Activated CD4-positive, alpha-beta T cell treated with anti-CD3 and anti-CD28 coated beads for 36 hours (primary cell): ENCODE results near the gene FEN1. TPM values are rescaled to one million over a fixed set of nuclear protein-coding genes. Genes with fewer than 3 reads are reported as not detected.

Source experiments
- ATAC-seq: fragments of 200-7000 bp; cut with Tn5 transposase; one replicate; pipeline ENCODE4 v1.10.0; 2021; ENCODE audit warnings: mild to moderate bottlenecking, moderate library complexity
- CTCF ChIA-PET: fragments of 350-600 bp; sonication (Branson Sonifier 250); formaldehyde crosslinking; loops from one replicate; lab custom pipeline; 2021; ENCODE audit warnings: antibody characterized with exemption; lab: Charles Lee
- POLR2A ChIA-PET: fragments of 350-600 bp; sonication (Branson Sonifier 250); formaldehyde crosslinking; loops from one replicate; lab custom pipeline; 2021; ENCODE audit warnings: antibody characterized with exemption, inconsistent platforms; lab: Charles Lee
- DNase-seq: peaks from one replicate; pipeline ENCODE4 v3.0.0-alpha.2; 2020
- H3K27ac Mint-ChIP-seq: one replicate; pipeline ENCODE4 v1.8.0; 2021; ENCODE audit warnings: mixed read lengths
- H3K27me3 Mint-ChIP-seq: one replicate; pipeline ENCODE4 v1.8.0; 2021; ENCODE audit warnings: mixed read lengths
- H3K36me3 Mint-ChIP-seq: one replicate; pipeline ENCODE4 v1.8.0; 2021; ENCODE audit warnings: low read depth, mixed read lengths
- H3K4me1 Mint-ChIP-seq: one replicate; pipeline ENCODE4 v1.8.0; 2021; ENCODE audit warnings: mixed read lengths
- H3K4me3 Mint-ChIP-seq: one replicate; pipeline ENCODE4 v1.8.0; 2021; ENCODE audit warnings: mild to moderate bottlenecking, moderate library complexity, mixed read lengths
- H3K9me3 Mint-ChIP-seq: one replicate; pipeline ENCODE4 v1.8.0; 2021; ENCODE audit warnings: low read depth, mixed read lengths
- intact Hi-C, 2 experiments: fragments of 100-400 bp; cut with DNase I in 1 of 2; cut with micrococcal nuclease in 1 of 2; formaldehyde crosslinking; loops; one replicate each; pipeline versions ENCODE4 v1.14.2 to v1.15.1; 2022 to 2024; cut with DNase I, micrococcal nuclease
- total RNA-seq, 2 experiments: library from RNA; stranded (reverse); gene quantifications; one replicate each; pipeline ENCODE4 v1.2.3, GENCODE V29; 2021

Gene FEN1
- total RNA-seq, 2 experiments from 2014 or later = 70.0 to 108 TPM

DNA sequence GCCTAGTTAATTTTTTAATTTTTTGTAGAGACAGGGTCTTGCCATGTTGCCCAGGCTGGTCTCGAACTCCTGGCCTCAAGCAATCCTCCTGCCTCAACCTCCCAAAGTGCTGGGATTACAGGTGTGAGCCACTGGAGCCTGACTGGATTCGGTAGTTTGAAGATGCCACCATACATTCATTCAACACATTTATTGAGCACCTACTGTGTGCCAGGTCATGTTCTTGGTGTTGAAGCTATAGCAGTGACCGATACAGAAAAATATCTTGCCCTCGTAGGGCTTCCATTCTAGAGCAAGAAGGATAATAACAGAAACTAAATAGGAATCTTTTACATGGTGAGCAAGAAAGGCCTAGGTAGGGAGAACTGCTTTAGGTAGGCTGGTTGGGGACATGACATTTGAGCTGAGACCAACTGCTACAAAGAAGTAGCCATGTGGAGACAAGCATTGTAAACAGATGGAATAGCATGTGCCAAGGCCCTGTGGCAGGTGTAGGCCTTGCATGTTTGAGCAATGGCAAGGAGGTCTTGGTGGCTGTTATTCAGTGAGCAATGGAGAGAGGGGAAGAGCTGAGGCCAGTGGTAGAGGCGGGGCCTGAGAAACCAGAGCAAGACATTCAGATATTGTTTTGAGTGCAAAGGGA is 42.0 kb upstream of the FEN1 start:
- no peaks in the 10 kb centered on the region for H3K9me3 Mint-ChIP-seq
- POLR2A ChIA-PET = no interaction called here
- no peak for DNase-seq
- no peaks in the 10 kb centered on the region for H3K36me3 Mint-ChIP-seq
- intact Hi-C loops = loop anchor here (5.0 kb wide), 2 partner anchors 197 to 357 kb away; no protein-coding TSS in a partner anchor
- no peak overlapping the region for H3K4me3 Mint-ChIP-seq
- H3K27me3 Mint-ChIP-seq = peaks cover 28% of the 10 kb centered on the region
- CTCF ChIA-PET = interaction anchor here (0.6 to 1.5 kb wide), 5 partner anchors 17 to 834 kb away, joined by 3 to 6 read pairs (median 3); no protein-coding TSS in a partner anchor
- peaks cover 5% of the 10 kb centered on the region for H3K4me1 Mint-ChIP-seq
- no peak overlapping the region for H3K27ac Mint-ChIP-seq
- ATAC-seq = no peak

GRCh38 chr11:61751384-61751783 is 41.3 kb upstream of the FEN1 start:
- ChIA-PET POLR2A (no interaction called here), CTCF (interaction anchor here (0.6 to 1.5 kb wide), 5 partner anchors 18 to 1785 kb away, joined by 3 to 6 read pairs (median 4); partner anchors contain the start of gene PLAAT4)
- Mint-ChIP-seq H3K4me1 (peaks cover 7% of the 10 kb centered on the region), H3K27ac (no peak overlapping the region), H3K9me3 (no peaks in the 10 kb centered on the region), H3K27me3 (peaks cover 28% of the 10 kb centered on the region), H3K36me3 (no peaks in the 10 kb centered on the region), H3K4me3 (no peak overlapping the region)
- DNase-seq (no peak), ATAC-seq (no peak)
- intact Hi-C loops = loop anchor here (5.0 kb wide), 2 partner anchors 196 to 356 kb away; no protein-coding TSS in a partner anchor

DNA sequence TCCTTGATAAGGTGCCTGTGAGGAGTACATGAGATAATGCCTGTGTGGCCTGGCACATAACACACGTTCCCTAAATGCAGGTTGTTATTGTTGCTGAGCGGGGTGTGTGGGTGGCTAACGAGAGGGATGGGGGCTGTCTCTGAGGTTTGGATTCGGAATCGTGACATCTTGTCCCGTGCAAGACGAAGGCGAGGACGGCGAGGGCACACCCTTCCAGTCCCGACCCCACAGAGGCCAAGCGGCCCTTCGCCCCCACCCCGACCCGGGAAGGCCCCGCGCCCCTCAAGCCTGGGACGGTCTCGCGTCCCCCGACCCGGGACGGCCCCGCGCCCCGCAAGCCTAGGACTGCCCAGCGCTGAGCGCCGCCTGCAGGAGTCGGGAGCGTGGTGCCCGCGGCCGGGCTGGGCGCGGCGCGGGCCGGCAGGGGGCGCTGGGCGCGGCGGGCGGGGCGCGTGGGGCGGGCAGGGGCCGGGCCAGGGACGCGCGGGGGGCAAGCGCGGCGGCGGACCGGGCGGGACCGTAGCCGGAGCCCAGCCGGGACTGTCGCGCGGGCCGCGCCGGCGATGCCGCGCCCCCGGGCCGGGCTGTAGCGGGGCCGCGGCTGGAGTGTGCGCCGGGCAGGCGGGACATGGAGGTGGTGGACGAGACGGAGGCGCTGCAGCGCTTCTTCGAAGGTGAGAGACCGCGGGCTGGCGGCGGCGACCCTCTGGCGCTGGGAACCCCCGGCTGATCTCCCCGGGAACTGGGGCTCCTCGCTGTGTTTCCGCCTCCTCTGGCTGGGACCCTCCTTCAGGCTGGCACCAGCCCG is 40.4 kb upstream of the FEN1 start, which contains the start of gene MYRF:
MYRF (plus strand) TSS at position 520 of the 808 bp plus-strand sequence; CDS start at position 629, 109 bp downstream.
- no peaks in the 10 kb centered on the region for H3K9me3 Mint-ChIP-seq
- peak within 1 kb of the TSS; percentile 55 for H3K4me3 Mint-ChIP-seq
- intact Hi-C loops = loop anchor here (1.0 to 5.0 kb wide), 4 partner anchors 24 to 356 kb away; no protein-coding TSS in a partner anchor
- CTCF ChIA-PET = interaction anchor here (0.7 kb wide), 1 partner anchor 1785 kb away, joined by 4 read pairs; the partner anchor contains the start of gene PLAAT4
- peaks cover 28% of the 10 kb centered on the region for H3K27me3 Mint-ChIP-seq
- POLR2A ChIA-PET = no interaction called here
- no peaks in the 10 kb centered on the region for H3K36me3 Mint-ChIP-seq
- ATAC-seq (peak; percentile 87), DNase-seq (peak; percentile 76)
- no peak within 1 kb of the TSS for H3K27ac Mint-ChIP-seq
- H3K4me1 Mint-ChIP-seq = peaks cover 9% of the 10 kb centered on the region

DNA sequence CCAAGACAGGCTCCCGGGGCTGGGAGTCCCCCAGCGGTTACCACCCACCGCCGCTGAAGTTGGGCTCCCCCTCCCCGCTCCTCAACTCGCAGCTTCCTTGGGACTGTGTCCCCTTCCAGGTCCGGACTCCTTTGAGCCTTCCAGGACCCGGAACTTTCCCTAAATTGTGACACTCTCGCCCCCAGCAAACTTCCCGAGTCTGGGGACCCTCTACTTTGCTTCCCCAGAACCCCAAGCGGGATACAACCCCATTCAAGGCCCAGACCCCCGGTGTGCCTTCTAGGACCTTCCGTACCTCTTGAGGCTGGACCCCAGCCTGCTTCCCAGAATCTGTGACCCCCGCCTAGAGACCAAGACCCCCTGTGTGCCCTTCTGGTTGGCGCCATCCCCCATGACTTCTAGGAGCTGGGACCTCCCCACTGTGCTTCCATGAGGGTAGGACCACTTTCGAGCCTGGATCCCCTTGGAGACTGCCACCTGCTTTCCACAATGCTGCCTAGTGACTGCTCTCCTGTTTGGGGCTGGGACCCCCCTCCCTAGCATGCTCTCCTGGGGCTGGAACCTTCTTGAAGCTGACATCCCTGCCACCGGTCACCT is 39.7 kb upstream of the FEN1 start:
- Mint-ChIP-seq H3K27ac (no peak overlapping the region), H3K4me3 (peak overlapping the region; percentile 55), H3K27me3 (peaks cover 28% of the 10 kb centered on the region), H3K9me3 (no peaks in the 10 kb centered on the region), H3K36me3 (no peaks in the 10 kb centered on the region), H3K4me1 (peaks cover 9% of the 10 kb centered on the region)
- DNase-seq (no peak), ATAC-seq (no peak)
- intact Hi-C loops = loop anchor here (1.0 to 5.0 kb wide), 4 partner anchors 23 to 356 kb away; no protein-coding TSS in a partner anchor
- ChIA-PET CTCF (interaction anchor here (0.6 to 1.1 kb wide), 4 partner anchors 11 to 355 kb away, joined by 3 to 4 read pairs (median 3); no protein-coding TSS in a partner anchor), POLR2A (interaction anchor here (1.1 kb wide), 1 partner anchor 39 kb away, joined by 4 read pairs; no protein-coding TSS in a partner anchor)

DNA sequence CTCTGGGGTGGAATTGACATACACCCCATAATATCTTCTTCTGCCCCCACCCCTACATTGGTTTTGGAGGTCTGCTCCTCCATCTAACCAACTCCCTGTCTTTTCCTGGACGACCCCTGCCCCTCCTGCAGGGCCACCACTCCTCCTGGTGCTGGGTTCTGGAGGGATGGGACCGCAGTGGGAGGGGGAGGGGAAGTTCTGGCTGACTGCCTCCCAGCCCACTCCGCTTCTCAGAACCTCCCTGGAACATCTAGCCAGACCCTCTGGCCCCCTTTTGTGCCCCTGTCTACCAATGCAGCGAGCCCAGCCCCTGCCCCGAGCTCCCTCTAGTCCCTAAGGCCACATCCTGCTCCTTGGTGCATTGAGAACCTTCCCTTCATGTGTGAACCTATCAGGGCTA is 39.0 kb upstream of the FEN1 start:
- Mint-ChIP-seq H3K4me1 (peaks cover 9% of the 10 kb centered on the region), H3K36me3 (no peaks in the 10 kb centered on the region), H3K9me3 (no peaks in the 10 kb centered on the region), H3K27me3 (peaks cover 28% of the 10 kb centered on the region), H3K27ac (no peak overlapping the region), H3K4me3 (no peak overlapping the region)
- no peak for DNase-seq
- ChIA-PET POLR2A (interaction anchor here (1.1 kb wide), 1 partner anchor 38 kb away, joined by 4 read pairs; no protein-coding TSS in a partner anchor), CTCF (interaction anchor here (0.8 to 1.1 kb wide), 3 partner anchors 12 to 355 kb away, joined by 3 to 4 read pairs (median 3); no protein-coding TSS in a partner anchor)
- no peak for ATAC-seq
- intact Hi-C loops = loop anchor here (2.0 to 5.0 kb wide), 3 partner anchors 194 to 355 kb away; no protein-coding TSS in a partner anchor

DNA sequence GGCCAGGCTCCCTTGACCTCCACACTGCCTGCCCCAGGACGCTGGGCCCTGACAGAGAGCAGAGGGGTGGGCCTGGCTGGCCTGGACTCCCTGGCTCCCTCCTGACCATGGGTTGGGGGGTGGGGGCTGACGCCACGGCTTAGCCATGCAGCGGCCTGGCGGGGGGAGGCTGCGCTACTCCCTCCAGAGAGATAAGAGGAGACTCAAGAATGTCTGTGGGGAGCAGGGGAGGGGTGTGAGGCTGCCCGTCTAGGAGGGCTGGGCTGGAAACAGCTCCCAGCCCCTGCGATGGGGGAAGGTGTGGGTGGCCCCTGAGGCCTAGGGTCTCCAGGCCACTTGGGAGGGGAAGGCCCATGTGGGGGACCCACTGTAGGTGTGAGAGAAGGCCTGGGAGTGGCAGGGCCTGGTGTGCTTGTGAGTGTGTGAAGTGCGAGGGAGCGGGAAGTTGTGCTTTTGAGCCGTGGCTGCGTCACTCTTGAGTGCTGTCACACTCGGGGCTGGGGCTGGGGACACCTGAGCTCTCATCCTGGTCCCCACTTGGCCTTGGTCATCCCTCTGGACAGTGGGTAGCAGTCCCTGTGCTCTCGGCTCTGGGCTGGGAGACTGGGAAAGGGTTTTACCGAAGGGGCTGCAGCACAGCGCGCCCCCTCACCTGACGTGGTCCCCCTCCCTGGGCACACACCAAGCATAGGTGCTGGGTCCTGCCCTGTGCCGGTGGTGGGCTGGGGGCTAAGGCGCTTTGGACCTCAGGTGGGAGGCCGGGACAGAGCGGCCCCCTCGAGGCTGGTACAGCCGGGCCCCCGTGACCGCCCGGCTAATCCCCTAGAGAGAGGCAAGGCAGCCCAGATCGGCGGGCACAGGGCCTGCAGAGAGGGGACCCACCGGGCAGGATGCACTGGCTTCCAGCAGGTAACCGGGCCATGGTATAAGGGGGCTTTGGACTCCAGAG is 37.9 kb upstream of the FEN1 start:
- Mint-ChIP-seq H3K4me1 (peaks cover 9% of the 10 kb centered on the region), H3K36me3 (no peaks in the 10 kb centered on the region), H3K9me3 (no peaks in the 10 kb centered on the region), H3K4me3 (no peak overlapping the region), H3K27me3 (peaks cover 23% of the 10 kb centered on the region), H3K27ac (no peak overlapping the region)
- ChIA-PET POLR2A (no interaction called here), CTCF (interaction anchor here (0.6 kb wide), 1 partner anchor 360 kb away, joined by 3 read pairs; no protein-coding TSS in a partner anchor)
- intact Hi-C loops = loop anchor here (5.0 kb wide), 2 partner anchors 192 to 352 kb away; no protein-coding TSS in a partner anchor
- DNase-seq (no peak), ATAC-seq (no peak)

GRCh38 chr11:61756147-61756451 is 36.6 kb upstream of the FEN1 start:
- intact Hi-C loops = no loop called here
- no peaks in the 10 kb centered on the region for H3K9me3 Mint-ChIP-seq
- H3K4me1 Mint-ChIP-seq = peaks cover 9% of the 10 kb centered on the region
- ChIA-PET CTCF (no interaction called here), POLR2A (interaction anchor here (0.7 kb wide), 1 partner anchor 14 kb away, joined by 3 read pairs; no protein-coding TSS in a partner anchor)
- H3K4me3 Mint-ChIP-seq = no peak overlapping the region
- no peak for DNase-seq
- H3K27me3 Mint-ChIP-seq = peaks cover 18% of the 10 kb centered on the region
- no peak overlapping the region for H3K27ac Mint-ChIP-seq
- H3K36me3 Mint-ChIP-seq = no peaks in the 10 kb centered on the region
- no peak for ATAC-seq

DNA sequence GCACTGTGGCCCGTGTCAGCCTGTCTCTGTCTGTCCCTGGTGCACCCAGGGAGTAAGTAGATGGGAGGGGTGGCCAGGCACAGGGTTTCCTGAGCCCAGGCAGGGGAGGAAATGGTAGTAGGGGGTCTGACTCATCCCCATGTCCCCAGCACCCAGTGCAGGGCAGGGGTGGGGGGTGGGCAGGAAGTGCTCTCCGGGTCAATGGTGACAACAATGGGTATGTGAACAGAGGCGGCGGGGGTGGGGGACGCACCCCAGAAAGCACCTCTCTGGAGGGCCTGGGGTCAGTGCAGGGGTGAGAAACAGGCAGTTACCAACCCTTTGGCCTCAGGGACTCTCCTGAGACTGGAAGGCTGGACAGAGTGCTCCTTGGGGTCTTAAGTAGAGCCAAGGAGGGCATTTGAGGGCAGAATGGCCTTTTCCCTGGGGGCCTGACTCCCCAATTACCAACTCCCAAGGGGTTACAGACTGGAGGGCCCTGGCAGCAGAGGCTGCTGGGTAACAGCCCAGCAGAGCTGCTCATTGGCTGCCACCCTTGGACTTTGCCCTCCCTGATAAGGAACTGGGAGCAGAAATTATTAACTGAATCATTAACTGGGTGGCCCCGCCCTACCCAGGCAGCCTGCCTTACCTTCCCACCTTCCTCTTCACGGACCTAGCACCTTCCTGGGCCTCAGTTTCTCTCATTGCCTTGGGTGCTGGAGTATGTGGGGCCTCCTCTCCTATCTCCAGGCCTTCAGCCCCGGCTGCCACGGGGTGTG is 36.1 kb upstream of the FEN1 start:
- no peaks in the 10 kb centered on the region for H3K9me3 Mint-ChIP-seq
- peaks cover 9% of the 10 kb centered on the region for H3K4me1 Mint-ChIP-seq
- intact Hi-C loops = no loop called here
- peak; percentile 56 for DNase-seq
- ChIA-PET CTCF (no interaction called here), POLR2A (interaction anchor here (0.7 kb wide), 1 partner anchor 15 kb away, joined by 3 read pairs; no protein-coding TSS in a partner anchor)
- no peak overlapping the region for H3K4me3 Mint-ChIP-seq
- no peak overlapping the region for H3K27ac Mint-ChIP-seq
- ATAC-seq = peak; percentile 73
- peaks cover 15% of the 10 kb centered on the region for H3K27me3 Mint-ChIP-seq
- no peaks in the 10 kb centered on the region for H3K36me3 Mint-ChIP-seq

GRCh38 chr11:61757213-61757862 is 35.4 kb upstream of the FEN1 start:
- no peak for ATAC-seq
- no peak for DNase-seq
- CTCF ChIA-PET = no interaction called here
- no peak overlapping the region for H3K4me3 Mint-ChIP-seq
- no peaks in the 10 kb centered on the region for H3K9me3 Mint-ChIP-seq
- H3K4me1 Mint-ChIP-seq = peaks cover 7% of the 10 kb centered on the region
- peaks cover 10% of the 10 kb centered on the region for H3K27me3 Mint-ChIP-seq
- intact Hi-C loops = no loop called here
- H3K36me3 Mint-ChIP-seq = no peaks in the 10 kb centered on the region
- POLR2A ChIA-PET = no interaction called here
- H3K27ac Mint-ChIP-seq = no peak overlapping the region
